ENCODE results near the gene INTS6L. TPM values are rescaled to one million over a fixed set of nuclear protein-coding genes. Genes with fewer than 3 reads are reported as not detected.

Gene INTS6L
- total RNA-seq, 6 donors from 2014 or later: 3.6 to 21.0 (median 5.7) TPM

DNA sequence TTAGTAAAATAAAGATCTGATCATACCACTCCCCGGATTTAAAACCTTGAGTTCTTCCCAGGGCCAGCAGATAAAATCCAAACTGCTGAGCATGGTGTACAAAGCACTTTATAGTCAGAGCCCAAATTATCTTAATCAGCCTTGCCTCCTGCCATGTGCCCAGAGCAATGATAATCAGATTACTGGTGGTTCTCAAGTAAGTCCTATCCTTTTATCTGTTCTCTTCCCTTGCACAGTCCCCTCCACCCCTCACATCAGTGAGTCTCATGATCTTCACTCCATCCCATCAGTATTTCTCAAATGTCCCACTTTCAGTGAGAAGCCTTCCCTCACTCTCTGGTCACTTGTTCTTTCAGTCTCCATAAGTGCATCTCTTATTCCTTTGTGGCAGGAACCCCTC is 22.7 kb downstream of the INTS6L start:
- Histone ChIP-seq H3K9me3 (no peaks in the 10 kb centered on the region), H3K36me3 (no peaks in the 10 kb centered on the region), H3K4me3 (no peak overlapping the region), H3K27ac (no peak overlapping the region), H3K4me1 (no peaks in the 10 kb centered on the region), H3K27me3 (no peaks in the 10 kb centered on the region)
- ATAC-seq (ENCODE audit: low FRiP score in 2 of 2): no peak
- 65 to 77% methylated on average over 1 of the region's 1 CpG for WGBS, 2 donors
- DNase-seq: no peak
- TF ChIP-seq CTCF (IDR thresholded peaks at IDR 0.05): no peak
- TF ChIP-seq EP300 (IDR thresholded peaks at IDR 0.05): no peak
- no peak for TF ChIP-seq POLR2A (IDR thresholded peaks at IDR 0.05)
- TF ChIP-seq POLR2AphosphoS5 (IDR thresholded peaks at IDR 0.05): no peak

DNA sequence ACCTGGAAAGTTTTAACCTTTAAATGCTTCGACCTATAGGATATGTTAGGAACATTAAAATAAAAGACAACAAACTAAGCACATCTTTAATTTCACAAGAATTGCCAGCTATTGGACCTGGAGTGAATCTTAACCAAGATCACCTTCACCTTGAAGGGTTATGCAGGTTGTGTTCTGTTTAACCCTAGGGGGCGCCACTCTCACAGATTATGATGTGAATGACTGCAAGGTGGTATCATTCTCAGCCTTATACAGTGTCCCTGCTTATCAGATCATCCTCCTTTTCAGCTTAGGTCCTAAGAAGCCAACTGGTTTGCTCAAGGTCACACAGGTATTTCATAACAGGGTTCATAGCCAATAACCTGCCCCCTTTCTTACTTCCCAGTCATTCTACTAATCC is 23.5 kb downstream of the INTS6L start:
- Histone ChIP-seq H3K36me3 (no peaks in the 10 kb centered on the region), H3K4me1 (no peaks in the 10 kb centered on the region), H3K27me3 (no peaks in the 10 kb centered on the region), H3K27ac (no peak overlapping the region), H3K4me3 (no peak overlapping the region), H3K9me3 (no peaks in the 10 kb centered on the region)
- TF ChIP-seq CTCF (IDR thresholded peaks at IDR 0.05) (peak in 1 of 6 experiments; percentile 15), POLR2A (IDR thresholded peaks at IDR 0.05) (no peak)
- DNase-seq (no peak), ATAC-seq (ENCODE audit: low FRiP score in 2 of 2) (no peak)
- 35 to 90% methylated on average over 2 of the region's 2 CpGs for WGBS, 2 donors

DNA sequence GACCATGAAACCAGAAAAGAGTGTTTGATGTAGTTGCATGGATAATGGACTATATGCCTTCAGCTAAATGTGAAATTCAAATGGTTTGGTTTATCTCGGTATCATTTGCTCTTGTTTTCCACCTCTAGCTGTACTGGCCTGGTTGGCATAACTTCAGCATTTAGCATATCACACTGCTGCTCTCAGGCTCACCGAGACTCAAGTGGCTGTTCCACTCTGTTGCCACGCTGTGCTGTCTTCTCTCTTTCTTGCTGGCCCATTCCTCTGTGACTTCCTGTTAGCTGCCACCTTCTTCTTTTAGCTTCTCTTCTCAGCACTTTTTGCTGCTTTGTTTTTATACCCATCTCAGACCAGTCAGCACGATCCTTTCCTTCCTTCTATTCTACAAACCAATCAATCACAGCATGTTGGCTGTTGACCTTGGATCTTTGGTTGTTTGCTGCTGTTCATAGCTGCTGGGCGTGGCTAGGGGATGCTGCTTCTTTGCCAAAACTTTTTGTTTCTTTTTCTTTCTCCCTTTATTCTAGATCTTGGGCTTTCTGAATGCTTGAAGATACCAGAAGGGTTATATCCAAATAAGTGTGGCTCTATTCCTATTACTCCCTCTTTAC is 24.0 kb downstream of the INTS6L start:
- no peak for TF ChIP-seq POLR2AphosphoS5 (IDR thresholded peaks at IDR 0.05)
- no peak for TF ChIP-seq EP300 (IDR thresholded peaks at IDR 0.05)
- TF ChIP-seq CTCF (IDR thresholded peaks at IDR 0.05): no peak
- TF ChIP-seq POLR2A (IDR thresholded peaks at IDR 0.05): no peak
- no peaks in the 10 kb centered on the region for H3K27me3 ChIP-seq
- H3K4me1 ChIP-seq: no peaks in the 10 kb centered on the region
- no peak overlapping the region for H3K4me3 ChIP-seq
- DNase-seq: no peak
- H3K27ac ChIP-seq: no peak overlapping the region
- no peaks in the 10 kb centered on the region for H3K36me3 ChIP-seq
- ATAC-seq (ENCODE audit: low FRiP score in 2 of 2): no peak
- H3K9me3 ChIP-seq: no peaks in the 10 kb centered on the region
- 43 to 45% methylated on average over 5 of the region's 5 CpGs for WGBS, 2 donors

DNA sequence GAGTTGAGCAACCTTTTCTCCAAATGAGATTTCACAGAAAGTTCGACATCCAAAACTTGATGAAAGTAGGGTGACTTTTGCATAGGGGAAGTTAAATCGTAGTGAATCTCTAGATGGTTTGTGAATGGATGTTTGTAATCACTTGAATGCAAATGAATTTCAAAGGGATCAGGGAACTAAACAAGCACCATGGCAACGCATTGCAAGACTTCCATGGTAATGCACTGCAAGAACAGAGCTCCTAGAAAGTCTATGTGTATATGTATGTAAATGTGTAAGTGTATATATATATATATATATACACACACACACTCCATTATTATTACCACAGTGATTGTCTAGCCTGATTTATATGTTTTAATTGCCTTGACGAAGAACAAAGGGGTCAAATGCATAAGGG is 27.3 kb downstream of the INTS6L start:
- Histone ChIP-seq H3K4me3 (no peak overlapping the region), H3K27me3 (no peaks in the 10 kb centered on the region), H3K27ac (no peak overlapping the region), H3K36me3 (no peaks in the 10 kb centered on the region), H3K9me3 (no peaks in the 10 kb centered on the region), H3K4me1 (no peaks in the 10 kb centered on the region)
- TF ChIP-seq CTCF (IDR thresholded peaks at IDR 0.05) (no peak), EP300 (IDR thresholded peaks at IDR 0.05) (no peak), POLR2A (IDR thresholded peaks at IDR 0.05) (no peak), POLR2AphosphoS5 (IDR thresholded peaks at IDR 0.05) (no peak)
- no peak for ATAC-seq (ENCODE audit: low FRiP score in 2 of 2)
- 72 to 81% methylated on average over 4 of the region's 4 CpGs for WGBS, 2 donors
- no peak for DNase-seq

- H3K9me3 ChIP-seq: no peaks in the 10 kb centered on the region
- ATAC-seq (ENCODE audit: low FRiP score in 2 of 2) (no peak), DNase-seq (no peak)
- H3K27me3 ChIP-seq: no peaks in the 10 kb centered on the region
- no peaks in the 10 kb centered on the region for H3K4me1 ChIP-seq
- WGBS, 2 donors: 62 to 77% methylated on average over 2 of the region's 2 CpGs
- no peak overlapping the region for H3K27ac ChIP-seq
- TF ChIP-seq CTCF (IDR thresholded peaks at IDR 0.05) (no peak), EP300 (IDR thresholded peaks at IDR 0.05) (no peak), POLR2AphosphoS5 (IDR thresholded peaks at IDR 0.05) (no peak), POLR2A (IDR thresholded peaks at IDR 0.05) (no peak)
- no peaks in the 10 kb centered on the region for H3K36me3 ChIP-seq
- no peak overlapping the region for H3K4me3 ChIP-seq
Observed at GRCh38 chrX:135549519-135549918, 29.1 kb downstream of the INTS6L start.
